NCI-H69 (cell line): ENCODE measurements around the gene CDH6.
A peak's percentile ranks its signal among the peaks of the same experiment; 100 is the strongest.

ENCODE experiments used
- DNase-seq: peaks from one replicate; lab custom pipeline; 2025; lab: John Stamatoyannopoulos, UW

CDH6 gene

GRCh38 chr5:31197183-31197582 is 3.7 kb downstream of the CDH6 start:
- no peak for DNase-seq

- no peak for DNase-seq
These were observed 11.5 kb downstream of the CDH6 start for GRCh38 chr5:31204958-31205357.

- no peak for DNase-seq
These were observed 14.6 kb downstream of the CDH6 start for GRCh38 chr5:31208043-31208442.

GRCh38 chr5:31209334-31209733 is 15.8 kb downstream of the CDH6 start:
- no peak for DNase-seq

- DNase-seq: no peak
These were observed 17.6 kb downstream of the CDH6 start for GRCh38 chr5:31211098-31211497.

GRCh38 chr5:31213257-31213656 is 19.8 kb downstream of the CDH6 start:
- no peak for DNase-seq

- peak; percentile 94 for DNase-seq
These were observed 20.2 kb downstream of the CDH6 start for GRCh38 chr5:31213705-31214121.

GRCh38 chr5:31214229-31214628 is 20.7 kb downstream of the CDH6 start:
- DNase-seq: peak; percentile 47

GRCh38 chr5:31215236-31215635 is 21.8 kb downstream of the CDH6 start:
- no peak for DNase-seq

- DNase-seq: no peak
These were observed 24.0 kb downstream of the CDH6 start for GRCh38 chr5:31217446-31217845.

GRCh38 chr5:31218978-31219377 is 25.5 kb downstream of the CDH6 start:
- DNase-seq: peak; percentile 24

GRCh38 chr5:31221001-31221400 is 27.5 kb downstream of the CDH6 start:
- DNase-seq: peak; percentile 22

- no peak for DNase-seq
These were observed 31.6 kb downstream of the CDH6 start for GRCh38 chr5:31225118-31225517.

GRCh38 chr5:31225613-31226012 is 32.1 kb downstream of the CDH6 start:
- no peak for DNase-seq

GRCh38 chr5:31226651-31227050 is 33.2 kb downstream of the CDH6 start:
- DNase-seq: no peak

- peak; percentile 22 for DNase-seq
These were observed 35.8 kb downstream of the CDH6 start for GRCh38 chr5:31229266-31229665.

- peak; percentile 33 for DNase-seq
These were observed 37.8 kb downstream of the CDH6 start for GRCh38 chr5:31231177-31231838.

- peak; percentile 87 for DNase-seq
These were observed 38.9 kb downstream of the CDH6 start for GRCh38 chr5:31232273-31232888.

GRCh38 chr5:31235381-31235780 is 41.9 kb downstream of the CDH6 start:
- DNase-seq: peak; percentile 54

- peak; percentile 11 for DNase-seq
These were observed 42.9 kb downstream of the CDH6 start for GRCh38 chr5:31236339-31236738.

- DNase-seq: peak; percentile 41
These were observed 43.7 kb downstream of the CDH6 start for GRCh38 chr5:31237174-31237573.

- no peak for DNase-seq
These were observed 45.0 kb downstream of the CDH6 start for GRCh38 chr5:31238497-31238896.

GRCh38 chr5:31244921-31245320 is 51.4 kb downstream of the CDH6 start:
- DNase-seq: no peak

GRCh38 chr5:31247381-31247780 is 53.9 kb downstream of the CDH6 start:
- peak; percentile 18 for DNase-seq
